Neuronal stem cell (in vitro differentiated cells): ENCODE data around the gene MYO5C.

ENCODE experiments used
- DNase-seq: peaks from one replicate; pipeline ENCODE4 v3.0.0-alpha.2; 2013; ENCODE audit warnings: low spot score
- H2AFZ ChIP-seq: one replicate; pipeline ENCODE4 v1.6.1; 2013; ENCODE audit warnings: mild to moderate bottlenecking, low read length, inconsistent platforms
- H2AK5ac ChIP-seq: 2 replicates; pipeline ENCODE4 v1.6.1; 2013; ENCODE audit warnings: low read depth, mild to moderate bottlenecking, inconsistent platforms, low read length, moderate library complexity, mixed read lengths
- H2BK120ac ChIP-seq: 2 replicates; pipeline ENCODE4 v1.6.1; 2013; ENCODE audit warnings: low read depth, mild to moderate bottlenecking, inconsistent platforms, low read length, moderate library complexity, mixed read lengths
- H2BK12ac ChIP-seq: one replicate; pipeline ENCODE4 v1.6.1; 2013; ENCODE audit warnings: low read length, inconsistent platforms
- H2BK15ac ChIP-seq: 2 replicates; pipeline ENCODE4 v1.6.1; 2013; ENCODE audit warnings: mild to moderate bottlenecking, low read length, inconsistent platforms, mixed read lengths
- H2BK5ac ChIP-seq: one replicate; pipeline ENCODE4 v1.6.1; 2013; ENCODE audit warnings: inconsistent platforms, mild to moderate bottlenecking, low read length, moderate library complexity
- H3K14ac ChIP-seq: one replicate; pipeline ENCODE4 v1.6.1; 2013; ENCODE audit warnings: low read length, inconsistent platforms
- H3K18ac ChIP-seq: 2 replicates; pipeline ENCODE4 v1.6.1; 2013; ENCODE audit warnings: low read length, inconsistent platforms
- H3K23ac ChIP-seq: 2 replicates; pipeline ENCODE4 v1.6.1; 2013; ENCODE audit warnings: low read depth, mild to moderate bottlenecking, mixed read lengths, low read length, inconsistent platforms; ENCODE audit not compliant: poor library complexity
- H3K27ac ChIP-seq: replicated peaks from 3 replicates; pipeline ENCODE4 v1.5.1; 2013; ENCODE audit warnings: low read length, inconsistent platforms
- H3K27me3 ChIP-seq, 3 experiments: 2 replicates each; pipeline ENCODE4 v1.6.1; 2013; ENCODE audit warnings: low read length in 3 of 3, mild to moderate bottlenecking in 2 of 3, inconsistent platforms in 1 of 3, low read depth in 1 of 3, mixed read lengths in 1 of 3, moderate library complexity in 1 of 3; ENCODE audit not compliant: control insufficient read depth in 3 of 3, insufficient read depth in 3 of 3
- H3K36me3 ChIP-seq, 2 donors: replicated peaks in 1 of 2; 2 replicates each; pipeline ENCODE4 v1.6.1; 2013; ENCODE audit warnings: low read length in 2 of 2; ENCODE audit not compliant: control insufficient read depth in 2 of 2, insufficient read depth in 2 of 2
- H3K4ac ChIP-seq: 2 replicates; pipeline ENCODE4 v1.6.1; 2013; ENCODE audit warnings: inconsistent platforms, mild to moderate bottlenecking, low read length, moderate library complexity
- H3K4me1 ChIP-seq, 2 donors: 1 replicate in 1 of 2; 2 replicates in 1 of 2; pipeline ENCODE4 v1.6.1; 2013; ENCODE audit warnings: low read length in 2 of 2, low read depth in 1 of 2; ENCODE audit not compliant: control insufficient read depth in 2 of 2, insufficient read depth in 1 of 2
- H3K4me2 ChIP-seq: one replicate; pipeline ENCODE4 v1.6.1; 2013; ENCODE audit warnings: mild to moderate bottlenecking, low read length, inconsistent platforms; ENCODE audit not compliant: insufficient read depth, poor library complexity, severe bottlenecking
- H3K4me3 ChIP-seq, 2 donors: 2 replicates each; pipeline ENCODE4 v1.5.1; 2013; ENCODE audit warnings: low read length in 2 of 2, mild to moderate bottlenecking in 2 of 2, inconsistent platforms in 1 of 2, moderate library complexity in 1 of 2
- H3K79me1 ChIP-seq: one replicate; pipeline ENCODE4 v1.6.1; 2013; ENCODE audit warnings: low read depth, mild to moderate bottlenecking, inconsistent platforms, low read length, moderate library complexity
- H3K9ac ChIP-seq: one replicate; pipeline ENCODE4 v1.6.1; 2013; ENCODE audit warnings: mild to moderate bottlenecking, low read depth, low read length, inconsistent platforms; ENCODE audit not compliant: poor library complexity
- H3K9me3 ChIP-seq, 2 donors: replicated peaks in 1 of 2; 2 replicates each; pipeline versions ENCODE3 to v1.6.1; 2013; ENCODE audit warnings: low read length in 2 of 2, mild to moderate bottlenecking in 2 of 2, inconsistent platforms in 1 of 2, low read depth in 1 of 2, mixed read lengths in 1 of 2, moderate library complexity in 1 of 2; ENCODE audit not compliant: control insufficient read depth in 2 of 2, insufficient read depth in 1 of 2
- H4K8ac ChIP-seq: one replicate; pipeline ENCODE4 v1.6.1; 2013; ENCODE audit warnings: low read depth, mild to moderate bottlenecking, inconsistent platforms, low read length, moderate library complexity
- H4K91ac ChIP-seq: one replicate; pipeline ENCODE4 v1.6.1; 2013; ENCODE audit warnings: low read length, low read depth, mild to moderate bottlenecking, inconsistent platforms; ENCODE audit not compliant: poor library complexity
- WGBS, 2 donors: extraction: QIAGEN DNeasy Blood & Tissue Kit; methylation state at CpG; one replicate each; pipeline ENCODE4 v1.1.7; 2013; ENCODE audit warnings: missing lambda C conversion rate in 2 of 2, mixed read lengths in 1 of 2; ENCODE audit not compliant: insufficient read length in 2 of 2, insufficient replicate concordance in 1 of 2; ENCODE audit errors: extremely low coverage in 2 of 2; 5-methylcytosine and 5-hydroxymethylcytosine counted together

Gene MYO5C

GRCh38 chr15:52150871-52151270 is 144.7 kb downstream of the MYO5C start:
- Histone ChIP-seq H3K4me2 (no peak overlapping the region), H3K9me3 (peaks cover 0 to 5% of the 10 kb centered on the region in 2 donors), H3K23ac (no peak overlapping the region), H2BK120ac (no peak overlapping the region), H2BK12ac (no peak overlapping the region), H3K4ac (no peak overlapping the region), H4K91ac (no peak overlapping the region), H3K9ac (no peak overlapping the region), H3K14ac (no peak overlapping the region), H3K79me1 (no peaks in the 10 kb centered on the region), H3K4me1 (no peaks in the 10 kb centered on the region), H2AFZ (no peak overlapping the region), H2AK5ac (no peak overlapping the region), H2BK5ac (no peak overlapping the region), H3K27ac (no peak overlapping the region), H3K27me3 (no peaks in the 10 kb centered on the region), H4K8ac (no peak overlapping the region), H3K4me3 (no peak overlapping the region), H3K36me3 (peaks cover 6 to 26% of the 10 kb centered on the region in 2 donors), H3K18ac (no peak overlapping the region), H2BK15ac (no peak overlapping the region)
- WGBS, 2 donors = no CpG with 5 or more reads among the region's 4 CpGs
- no peak for DNase-seq

GRCh38 chr15:52150043-52150825 is 145.4 kb downstream of the MYO5C start:
- Histone ChIP-seq H3K27ac (no peak overlapping the region), H3K4me2 (no peak overlapping the region), H2AFZ (no peak overlapping the region), H2BK15ac (no peak overlapping the region), H3K36me3 (peaks cover 6 to 26% of the 10 kb centered on the region in 2 donors), H3K4me3 (no peak overlapping the region), H2BK12ac (no peak overlapping the region), H3K79me1 (no peaks in the 10 kb centered on the region), H4K8ac (no peak overlapping the region), H3K23ac (no peak overlapping the region), H3K14ac (no peak overlapping the region), H3K4ac (no peak overlapping the region), H3K9me3 (peaks cover 0 to 5% of the 10 kb centered on the region in 2 donors), H2BK5ac (no peak overlapping the region), H4K91ac (no peak overlapping the region), H2AK5ac (no peak overlapping the region), H3K27me3 (no peaks in the 10 kb centered on the region), H2BK120ac (no peak overlapping the region), H3K9ac (no peak overlapping the region), H3K4me1 (no peaks in the 10 kb centered on the region), H3K18ac (no peak overlapping the region)
- no peak for DNase-seq
- WGBS, 2 donors = no CpG with 5 or more reads among the region's 9 CpGs

GRCh38 chr15:52148403-52148802 is 147.2 kb downstream of the MYO5C start:
- no peaks in the 10 kb centered on the region for H3K79me1 ChIP-seq
- no peak overlapping the region for H4K8ac ChIP-seq
- no peak overlapping the region for H2BK12ac ChIP-seq
- no peak overlapping the region for H2BK15ac ChIP-seq
- H3K36me3 ChIP-seq = peaks cover 10 to 36% of the 10 kb centered on the region in 2 donors
- no peaks in the 10 kb centered on the region for H3K27me3 ChIP-seq
- H2AK5ac ChIP-seq = no peak overlapping the region
- no peak overlapping the region for H3K27ac ChIP-seq
- H2BK5ac ChIP-seq = no peak overlapping the region
- H3K9me3 ChIP-seq = peaks cover 0 to 5% of the 10 kb centered on the region in 2 donors
- no peak overlapping the region for H3K4me3 ChIP-seq
- DNase-seq = no peak
- no peaks in the 10 kb centered on the region for H3K4me1 ChIP-seq
- no peak overlapping the region for H3K18ac ChIP-seq
- H3K4me2 ChIP-seq = no peak overlapping the region
- no peak overlapping the region for H2BK120ac ChIP-seq
- WGBS, 2 donors = no CpG with 5 or more reads among the region's 5 CpGs
- H3K4ac ChIP-seq = no peak overlapping the region
- H2AFZ ChIP-seq = no peak overlapping the region
- H3K14ac ChIP-seq = no peak overlapping the region
- H4K91ac ChIP-seq = no peak overlapping the region
- no peak overlapping the region for H3K9ac ChIP-seq
- H3K23ac ChIP-seq = no peak overlapping the region

GRCh38 chr15:52146776-52147175 is 148.8 kb downstream of the MYO5C start:
- Histone ChIP-seq H3K4me3 (no peak overlapping the region), H3K79me1 (no peaks in the 10 kb centered on the region), H2BK5ac (no peak overlapping the region), H3K14ac (no peak overlapping the region), H3K4me2 (no peak overlapping the region), H3K23ac (no peak overlapping the region), H2AK5ac (no peak overlapping the region), H3K9ac (no peak overlapping the region), H3K18ac (no peak overlapping the region), H2AFZ (no peak overlapping the region), H3K4ac (no peak overlapping the region), H3K27ac (no peak overlapping the region), H4K8ac (no peak overlapping the region), H2BK120ac (no peak overlapping the region), H2BK15ac (no peak overlapping the region), H3K36me3 (peaks cover 10 to 34% of the 10 kb centered on the region in 2 donors), H3K9me3 (peaks cover 0 to 5% of the 10 kb centered on the region in 2 donors), H4K91ac (no peak overlapping the region), H2BK12ac (no peak overlapping the region), H3K4me1 (no peaks in the 10 kb centered on the region), H3K27me3 (no peaks in the 10 kb centered on the region)
- DNase-seq = no peak
- WGBS, 2 donors = no CpG with 5 or more reads among the region's 3 CpGs
